Peyer's patch (tissue), 4 donors: ENCODE data around the gene RPL18A. TPM values are rescaled to one million over a fixed set of nuclear protein-coding genes. Genes with fewer than 3 reads are reported as not detected.

Experiments used
- DNase-seq, 3 donors: peaks; one replicate each; pipeline ENCODE4 v3.0.0-alpha.2; 2017 to 2019
- H3K27ac ChIP-seq, 4 donors: fragments of 200-600 bp; sonication (generic); one replicate each; pipeline ENCODE4 v1.5.1; 2016 to 2019
- H3K27me3 ChIP-seq, 2 donors: fragments of 200-600 bp; sonication (generic); one replicate each; pipeline ENCODE4 v1.5.1; 2019
- H3K36me3 ChIP-seq, 3 donors: fragments of 200-600 bp; sonication (generic); one replicate each; pipeline ENCODE4 v1.5.1; 2016 to 2019
- H3K4me1 ChIP-seq, 4 donors: fragments of 200-600 bp; sonication (generic); one replicate each; pipeline ENCODE4 v1.5.1; 2016 to 2019
- H3K4me3 ChIP-seq, 4 donors: fragments of 200-600 bp; sonication (generic); 1 replicate in 3 of 4; 2 replicates in 1 of 4; pipeline ENCODE4 v1.5.1; 2016 to 2019; ENCODE audit warnings: mild to moderate bottlenecking in 1 of 4
- H3K9me3 ChIP-seq, 4 donors: fragments of 200-600 bp; sonication (generic); one replicate each; pipeline ENCODE4 v1.5.1; 2016 to 2019; ENCODE audit warnings: mild to moderate bottlenecking in 1 of 4
- CTCF ChIP-seq, 6 experiments: fragments of 450-650 bp in 4 of 6; fragments of 200-600 bp in 2 of 6; sonication (generic) in 1 of 6; IDR thresholded peaks; one replicate each; pipeline ENCODE4 v1.5.1; 2017 to 2019; ENCODE audit warnings: antibody characterized with exemption in 6 of 6, mild to moderate bottlenecking in 3 of 6, moderate library complexity in 1 of 6
- POLR2A ChIP-seq, 2 donors: fragments of 450-650 bp; IDR thresholded peaks; one replicate each; pipeline ENCODE4 v1.5.1; 2017; ENCODE audit warnings: antibody characterized with exemption in 2 of 2, mild to moderate bottlenecking in 2 of 2, moderate library complexity in 2 of 2
- small RNA-seq, 2 donors: library from RNA; depleted of rRNA; stranded (forward); fragments of <200 nt; gene quantifications; one replicate each; pipeline ENCODE3, GENCODE V24; 2016
- total RNA-seq, 4 donors: library from RNA; depleted of rRNA; stranded (reverse); fragments of >200 nt; gene quantifications; one replicate each; pipeline ENCODE4 v1.1.0, GENCODE V29; 2016

Gene RPL18A
- total RNA-seq, 4 donors from 2014 or later = 456 to 824 (median 599) TPM

DNA sequence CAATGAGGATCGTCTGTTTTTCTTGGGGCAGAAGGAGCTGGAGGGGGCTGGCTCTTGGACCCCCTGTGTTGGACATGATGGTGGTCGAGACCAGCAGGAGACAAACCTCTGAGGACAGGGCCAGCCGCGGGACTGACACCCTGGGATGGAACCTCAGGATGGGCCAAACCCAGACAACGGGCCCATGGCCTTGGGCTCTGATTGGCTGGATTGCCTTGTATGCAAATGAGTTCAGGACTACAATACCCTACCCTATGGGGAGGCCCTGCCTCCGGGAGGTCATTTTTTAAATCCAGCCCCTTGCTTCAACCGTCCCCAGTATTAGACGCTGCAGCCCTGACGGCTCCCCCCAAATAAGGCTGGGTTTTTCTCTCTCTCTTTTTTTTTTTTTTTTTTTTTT lies 34.1 kb downstream of the RPL18A start:
- TF ChIP-seq POLR2A (IDR thresholded peaks at IDR 0.05) (no peak), CTCF (IDR thresholded peaks at IDR 0.05) (no peak)
- H3K27ac ChIP-seq = no peak overlapping the region
- no peaks in the 10 kb centered on the region for H3K36me3 ChIP-seq
- no peaks in the 10 kb centered on the region for H3K4me1 ChIP-seq
- H3K4me3 ChIP-seq = no peak overlapping the region
- no peak for DNase-seq
- no peaks in the 10 kb centered on the region for H3K27me3 ChIP-seq
- H3K9me3 ChIP-seq = no peaks in the 10 kb centered on the region

GRCh38 chr19:17902701-17903100 lies 43.0 kb downstream of the RPL18A start:
- no peaks in the 10 kb centered on the region for H3K27me3 ChIP-seq
- TF ChIP-seq POLR2A (IDR thresholded peaks at IDR 0.05) (no peak), CTCF (IDR thresholded peaks at IDR 0.05) (no peak)
- no peaks in the 10 kb centered on the region for H3K4me1 ChIP-seq
- no peaks in the 10 kb centered on the region for H3K9me3 ChIP-seq
- H3K36me3 ChIP-seq = no peaks in the 10 kb centered on the region
- DNase-seq = no peak
- H3K4me3 ChIP-seq = no peak overlapping the region
- no peak overlapping the region for H3K27ac ChIP-seq

DNA sequence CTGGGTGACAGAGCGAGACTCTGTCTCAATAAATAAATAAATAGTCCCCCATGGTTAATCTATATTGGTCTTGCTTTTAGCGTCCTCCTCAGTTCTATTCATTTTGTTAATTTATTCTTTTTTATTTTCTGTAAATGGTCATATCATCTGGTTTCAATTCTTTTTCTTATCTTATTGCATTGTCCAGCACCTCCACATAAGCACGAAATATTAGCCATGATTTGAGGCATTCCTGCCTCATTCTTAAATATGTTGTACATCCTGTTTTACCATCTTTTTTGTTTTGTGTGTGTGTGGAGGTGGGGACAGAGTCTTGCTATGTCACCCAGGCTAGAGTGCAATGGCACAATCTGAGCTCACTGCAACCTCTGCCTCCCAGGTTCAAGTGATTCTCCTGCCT lies 48.5 kb downstream of the RPL18A start:
- H3K4me3 ChIP-seq = no peak overlapping the region
- H3K9me3 ChIP-seq = peaks cover 0 to 12% (median 5%) of the 10 kb centered on the region in 4 donors
- no peaks in the 10 kb centered on the region for H3K27me3 ChIP-seq
- no peak for DNase-seq
- H3K27ac ChIP-seq = no peak overlapping the region
- H3K36me3 ChIP-seq = no peaks in the 10 kb centered on the region
- H3K4me1 ChIP-seq = no peaks in the 10 kb centered on the region
- TF ChIP-seq POLR2A (IDR thresholded peaks at IDR 0.05) = no peak
- no peak for TF ChIP-seq CTCF (IDR thresholded peaks at IDR 0.05)

DNA sequence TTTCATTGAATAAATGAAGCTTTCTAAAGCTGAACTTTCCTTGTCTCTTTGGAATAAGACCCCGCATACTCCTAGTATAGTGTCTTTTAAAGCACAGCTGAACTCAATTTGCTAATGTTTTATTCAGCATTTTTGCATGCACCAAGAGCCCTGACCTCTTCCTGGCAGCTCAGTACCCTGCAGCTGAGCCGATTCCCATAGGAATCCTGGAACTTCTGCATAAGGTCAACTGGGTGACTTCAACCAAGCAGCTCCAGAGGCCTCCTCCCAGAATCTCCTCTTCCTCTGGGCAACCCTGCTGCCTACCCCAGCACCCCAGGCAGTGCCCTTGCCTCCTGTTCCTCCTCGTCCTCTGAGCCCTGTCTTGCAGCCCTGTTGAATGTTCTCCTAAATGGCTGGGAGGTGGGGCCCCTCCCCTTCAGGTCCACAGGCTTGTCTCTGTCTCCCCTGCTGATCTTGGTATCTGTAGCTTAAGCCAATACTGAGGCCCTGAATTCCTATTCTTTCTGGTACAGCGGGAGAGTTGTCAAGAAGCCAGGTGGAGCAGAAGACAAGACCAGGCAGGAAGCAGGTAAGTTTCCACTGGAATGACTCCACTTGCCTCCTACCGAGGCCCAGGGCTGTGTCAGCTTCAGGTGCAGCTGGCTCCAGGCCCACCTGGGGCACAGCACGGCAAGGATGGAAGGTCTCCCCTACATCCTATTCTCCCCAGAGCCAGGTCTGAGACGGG lies 49.5 kb downstream of the RPL18A start:
- no peaks in the 10 kb centered on the region for H3K27me3 ChIP-seq
- no peak for DNase-seq
- TF ChIP-seq POLR2A (IDR thresholded peaks at IDR 0.05) (no peak), CTCF (IDR thresholded peaks at IDR 0.05) (no peak)
- H3K36me3 ChIP-seq = no peaks in the 10 kb centered on the region
- no peak overlapping the region for H3K4me3 ChIP-seq
- no peaks in the 10 kb centered on the region for H3K4me1 ChIP-seq
- peaks cover 0 to 20% (median 5%) of the 10 kb centered on the region in 4 donors for H3K9me3 ChIP-seq
- no peak overlapping the region for H3K27ac ChIP-seq

DNA sequence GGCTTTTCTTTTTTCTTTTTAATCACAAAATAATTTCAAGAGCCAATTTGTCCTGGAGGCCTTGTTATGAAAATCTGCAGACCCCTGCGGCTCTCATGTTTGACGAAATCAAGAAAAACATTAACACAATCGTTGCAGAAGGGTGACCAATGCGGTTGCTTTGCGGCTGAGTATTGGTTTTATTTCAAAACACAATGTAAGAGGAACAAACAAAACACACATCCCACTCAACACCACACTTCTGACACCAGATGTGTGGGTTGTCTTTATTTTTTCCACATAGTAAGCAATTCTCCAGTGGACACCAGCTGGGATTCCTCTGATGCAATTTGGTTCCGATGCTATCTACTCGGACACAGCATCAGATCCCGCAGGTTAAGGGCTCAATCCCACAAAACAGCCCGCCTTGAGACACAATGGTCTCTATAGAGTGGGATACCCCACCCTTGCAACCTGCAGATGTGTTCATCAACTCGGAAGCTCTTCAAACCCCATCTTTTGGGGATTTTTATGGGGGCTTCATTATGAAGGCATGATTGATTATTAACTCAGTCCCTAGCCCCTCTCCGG lies 51.2 kb downstream of the RPL18A start:
- TF ChIP-seq CTCF (IDR thresholded peaks at IDR 0.05) (no peak), POLR2A (IDR thresholded peaks at IDR 0.05) (no peak)
- no peak for DNase-seq
- Histone ChIP-seq H3K27me3 (no peaks in the 10 kb centered on the region), H3K9me3 (peaks cover 0 to 21% (median 5%) of the 10 kb centered on the region in 4 donors), H3K4me3 (no peak overlapping the region), H3K36me3 (no peaks in the 10 kb centered on the region), H3K27ac (no peak overlapping the region), H3K4me1 (no peaks in the 10 kb centered on the region)

Small RNAs within 50 kb of the gene (small RNA-seq; reads per million reads assigned to genes)
- gene SNORA68 = 0 reads per million in 2 donors

Other genes with a start within 250 kb of the RPL18A start
- gene UNC13A, start 171.6 kb upstream of the RPL18A start, total RNA-seq = under 1 TPM; 0.38 to 0.83 (median 0.62) TPM
- 10 to 100 TPM; 23.9 to 71.8 (median 48.7) TPM for gene MAP1S, start 140.4 kb upstream of the RPL18A start, total RNA-seq
- 10 to 100 TPM in 1 of 4 donors, 1 to 10 TPM in 3; 2.3 to 41.3 (median 5.3) TPM for gene FCHO1, start 108.4 kb upstream of the RPL18A start, total RNA-seq
- 100 to 1,000 TPM in 3 of 4 donors, 10 to 100 TPM in 1; 13.2 to 154 (median 127) TPM for gene B3GNT3, start 64.8 kb upstream of the RPL18A start, total RNA-seq
- gene INSL3, start 38.4 kb upstream of the RPL18A start, total RNA-seq = not detected
- 10 to 100 TPM in 1 of 4 donors, 1 to 10 TPM in 3; 4.0 to 32.2 (median 5.4) TPM for gene JAK3, start 11.9 kb upstream of the RPL18A start, total RNA-seq
- gene SLC5A5, start 12.0 kb downstream of the RPL18A start, total RNA-seq = not detected
- 10 to 100 TPM; 18.9 to 33.0 (median 24.4) TPM for gene CCDC124, start 73.1 kb downstream of the RPL18A start, total RNA-seq
- not detected for gene KCNN1, start 107.2 kb downstream of the RPL18A start, total RNA-seq
- 10 to 100 TPM; 26.8 to 94.9 (median 29.4) TPM for gene ARRDC2, start 148.3 kb downstream of the RPL18A start, total RNA-seq
- 10 to 100 TPM in 1 of 4 donors, 1 to 10 TPM in 3; 1.2 to 19.0 (median 2.8) TPM for gene IL12RB1, start 227.0 kb downstream of the RPL18A start, total RNA-seq
- gene MAST3, start 237.9 kb downstream of the RPL18A start, total RNA-seq = 10 to 100 TPM; 47.8 to 56.3 (median 52.0) TPM